ENCODE measurements around the gene CBFB. TPM values are rescaled to one million over a fixed set of nuclear protein-coding genes. Genes with fewer than 3 reads are reported as not detected.

The CBFB gene
- total and polyA plus RNA-seq, 9 of the 15 experiments (the other 6 are each of a cell fraction or from before 2014, with no cell fraction given), result 22.0 to 112 (median 66.5) TPM

GRCh38 chr16:67082100-67082499, 53.2 kb downstream of the CBFB start:
- no peaks in the 10 kb centered on the region for H3K9me3 ChIP-seq (replicated peaks; ENCODE audit: control insufficient read depth, insufficient read depth, low read depth, low read length)
- H3K27ac ChIP-seq (ENCODE audit: extremely low read depth, low read depth, low read length), result no peak overlapping the region
- no peak overlapping the region for H3K9ac ChIP-seq (ENCODE audit: insufficient read depth in 1 of 2, low read depth in 2 of 2, low read length in 2 of 2)
- no peaks in the 10 kb centered on the region for H3K9me1 ChIP-seq (ENCODE audit: control insufficient read depth, insufficient read depth, low read length)
- no TSS peak for BruUV-seq (replicated peaks)
- no peak for DNase-seq (ENCODE audit: extremely low read depth in 1 of 4, low spot score in 3 of 4)
- FAIRE-seq, result no peak
- no peaks in the 10 kb centered on the region for H3K27me3 ChIP-seq (ENCODE audit: control insufficient read depth in 2 of 2, insufficient read depth in 2 of 2, low read length in 2 of 2)
- in situ Hi-C loops (cut with MboI) (no loop called here), intact Hi-C loops (cut with micrococcal nuclease) (no loop called here)
- H3K4me3 ChIP-seq, result no peak overlapping the region
- H3K4me1 ChIP-seq (replicated peaks in 1 of 2; ENCODE audit: control insufficient read depth in 2 of 2, insufficient read depth in 2 of 2, low read length in 2 of 2), result no peaks in the 10 kb centered on the region
- H2AFZ ChIP-seq (ENCODE audit: low read depth, low read length), result no peak overlapping the region
- POLR2A ChIA-PET, result no interaction called here
- no peak overlapping the region for H3K4me2 ChIP-seq (ENCODE audit: insufficient read depth, low read length)
- H3K79me2 ChIP-seq (ENCODE audit: control insufficient read depth, insufficient read depth, low read length), result no peaks in the 10 kb centered on the region
- 87% methylated on average over 4 of the region's 6 CpGs for WGBS (ENCODE audit: insufficient coverage, low coverage, missing lambda C conversion rate)
- no peaks in the 10 kb centered on the region for H4K20me1 ChIP-seq (replicated peaks; ENCODE audit: control insufficient read depth, insufficient read depth, low read length)
- ATAC-seq, result no peak
- no peak for TF ChIP-seq ZNF324 (CRISPR knock-in tag; IDR thresholded peaks at IDR 0.05)
- no peak for TF ChIP-seq CBX8 (IDR thresholded peaks at IDR 0.05; ENCODE audit: borderline replicate concordance, extremely low read depth, low read depth, low read length, poor library complexity, severe bottlenecking)
- no peak for TF ChIP-seq ZNF785 (CRISPR knock-in tag; IDR thresholded peaks at IDR 0.05)
- no peak for TF ChIP-seq ZC3H11A (IDR thresholded peaks at IDR 0.05; ENCODE audit: low read depth, low read length)
- TF ChIP-seq FOXJ3 (CRISPR knock-in tag; IDR thresholded peaks at IDR 0.05), result no peak
- no peak for TF ChIP-seq ZNF780A (CRISPR knock-in tag; IDR thresholded peaks at IDR 0.05)
- TF ChIP-seq ZNF644 (tag; IDR thresholded peaks at IDR 0.05; ENCODE audit: low read depth), result no peak
- no peak for TF ChIP-seq PTBP1 (IDR thresholded peaks at IDR 0.05; ENCODE audit: low read depth, low read length)
- TF ChIP-seq SIX5 (IDR thresholded peaks at IDR 0.05; ENCODE audit: borderline replicate concordance in 1 of 2, insufficient read depth in 1 of 2, low read depth in 1 of 2, low read length in 2 of 2), result no peak
- TF ChIP-seq ZNF551 (CRISPR knock-in tag; IDR thresholded peaks at IDR 0.05), result no peak
- TF ChIP-seq HLTF (IDR thresholded peaks at IDR 0.05), result no peak
- TF ChIP-seq KHSRP (IDR thresholded peaks at IDR 0.05), result no peak
- no peak for TF ChIP-seq NFIX (CRISPR knock-in tag; IDR thresholded peaks at IDR 0.05; ENCODE audit: low read depth)
- TF ChIP-seq ZNF764 (CRISPR knock-in tag; IDR thresholded peaks at IDR 0.05; ENCODE audit: low read depth), result no peak
- peaks cover 21% of the 10 kb centered on the region; the same call in 2 of the 3 replicates for H3K36me3 ChIP-seq (ENCODE audit: control insufficient read depth, insufficient read depth, low read length)
- CTCF ChIA-PET (ENCODE audit: low intra/inter-chr PET ratio), result no interaction called here
